Putamen (tissue), 1 donor: Measurements from ENCODE around the gene CITED1.

Source experiments
- DNase-seq: peaks from one replicate; pipeline ENCODE4 v3.0.0-alpha.2; 2016; ENCODE audit warnings: low spot score

The CITED1 gene

DNA sequence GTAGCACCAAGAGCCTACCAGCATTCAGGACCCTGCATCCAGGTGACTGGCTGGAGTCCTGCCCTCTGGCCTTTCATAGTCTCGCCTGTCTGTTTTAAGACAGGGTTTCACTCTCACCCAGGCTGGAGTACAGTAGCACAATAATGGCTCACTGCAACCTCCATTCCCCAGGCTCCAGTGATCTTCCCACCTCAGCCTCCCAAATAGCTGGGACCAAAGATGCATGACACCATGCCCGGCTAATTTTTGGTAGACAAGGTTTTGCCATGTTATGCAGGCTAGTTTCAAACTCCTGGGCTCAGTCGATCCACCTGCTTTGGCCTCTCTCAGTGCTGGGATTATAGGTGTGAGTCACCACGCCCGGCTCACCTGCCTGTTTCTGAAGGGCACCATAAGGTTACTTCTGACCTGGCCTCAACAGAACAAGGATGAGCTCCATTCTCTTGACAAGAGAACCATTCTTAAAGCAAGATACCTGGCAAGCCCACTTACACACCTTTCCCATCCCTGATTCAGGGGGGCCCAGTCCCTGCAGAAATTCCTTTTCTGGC, 35.3 kb downstream of the CITED1 start:
- DNase-seq = no peak

DNA sequence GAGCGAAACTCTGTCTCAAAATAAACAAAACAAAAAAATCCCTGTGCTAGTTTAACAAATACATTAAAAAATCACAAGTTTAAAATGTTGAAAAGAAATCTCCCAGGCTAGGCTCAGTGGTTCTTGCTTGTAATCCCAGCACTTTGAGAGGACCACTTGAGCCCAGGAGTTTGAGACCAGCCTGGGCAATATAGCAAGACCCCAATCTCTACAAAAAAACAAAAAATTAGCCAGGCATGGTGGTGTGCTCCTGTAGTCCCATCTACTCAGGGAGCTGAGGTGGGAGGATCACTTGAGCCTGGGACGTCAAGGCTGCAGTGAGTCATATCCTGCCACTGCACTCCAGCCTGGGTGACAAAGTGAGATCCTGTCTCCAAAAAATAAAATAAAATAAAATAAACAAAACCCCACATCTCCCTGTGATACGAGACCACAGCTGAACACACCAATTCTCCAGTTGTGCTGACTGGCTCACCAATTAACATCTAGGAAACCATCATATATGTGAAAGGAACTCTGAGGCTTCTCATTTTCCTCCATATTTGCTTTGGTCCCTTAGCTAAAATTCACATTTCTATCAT, 36.0 kb downstream of the CITED1 start:
- no peak for DNase-seq

DNA sequence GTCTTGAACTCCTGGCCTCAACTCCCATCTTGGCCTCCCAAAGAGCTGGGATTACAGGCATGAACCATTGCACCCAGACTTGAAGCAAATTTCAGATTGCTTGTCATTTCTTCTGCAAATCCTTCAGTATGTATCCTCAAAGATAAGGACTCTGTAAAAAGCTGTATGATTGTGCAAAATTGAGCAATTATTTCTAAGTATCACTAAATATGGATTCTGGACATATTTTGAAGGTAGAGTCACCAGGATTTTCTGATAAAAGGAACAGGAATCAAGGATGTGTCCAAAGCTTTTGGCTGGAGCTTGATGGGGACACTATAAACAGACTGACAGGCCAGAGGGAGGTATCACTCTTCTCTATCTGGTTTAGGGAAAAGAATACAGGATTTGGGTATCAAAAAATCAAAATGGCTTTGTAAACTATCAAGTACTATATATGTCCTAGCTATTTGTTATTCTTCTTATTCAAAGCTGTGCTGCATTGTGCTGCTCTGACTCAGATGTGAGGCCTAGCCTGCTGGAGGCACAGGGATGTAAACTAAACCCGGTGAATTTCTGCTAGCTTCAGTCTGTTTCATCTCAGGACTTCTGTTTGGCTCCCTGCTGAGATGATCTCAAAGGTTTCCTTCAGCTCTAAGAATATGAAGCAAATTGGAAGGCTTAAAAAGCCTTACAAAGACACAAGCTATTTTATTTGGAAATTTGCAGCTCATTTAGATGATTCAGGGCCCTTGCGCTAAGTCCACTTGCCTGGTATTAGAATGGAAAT, 36.9 kb downstream of the CITED1 start:
- DNase-seq = no peak

DNA sequence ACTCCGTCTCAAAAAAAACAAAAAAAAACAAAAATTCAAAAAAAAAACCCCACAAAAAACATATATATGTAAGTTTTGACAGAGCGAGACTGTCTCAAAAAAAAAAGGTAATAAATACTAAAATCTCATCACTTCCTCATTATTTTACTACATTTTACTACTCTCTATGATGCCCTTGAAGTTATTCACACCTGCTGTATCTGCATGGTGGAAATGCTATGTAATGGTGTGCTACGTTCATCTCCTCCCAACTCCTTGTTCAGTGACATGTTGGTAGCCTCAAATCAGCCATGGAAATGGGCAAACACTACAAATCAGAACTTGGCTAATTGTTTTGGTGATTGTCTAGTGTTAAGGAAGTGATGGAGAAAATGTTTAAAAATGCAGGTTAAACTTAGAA, 40.5 kb downstream of the CITED1 start:
- no peak for DNase-seq

DNA sequence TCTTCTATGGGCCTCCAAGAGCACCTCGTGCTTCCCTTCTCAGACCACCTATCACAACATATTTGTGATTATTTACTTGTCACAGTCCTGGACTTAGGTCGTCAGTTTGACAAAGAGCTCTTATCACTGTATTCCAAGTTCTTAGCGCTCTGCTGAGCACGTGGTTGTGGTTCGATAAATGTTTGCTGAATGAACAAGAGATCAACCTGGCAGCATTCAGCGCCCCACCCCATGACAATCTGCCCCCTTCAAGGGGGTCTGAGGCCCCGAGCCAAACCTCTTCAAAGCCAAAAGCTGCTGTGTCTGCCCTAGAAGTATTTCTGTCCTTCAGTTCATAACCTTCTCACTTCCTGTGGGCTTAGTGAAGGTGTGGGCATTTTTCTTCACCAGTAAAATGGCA, 43.6 kb downstream of the CITED1 start:
- no peak for DNase-seq

DNA sequence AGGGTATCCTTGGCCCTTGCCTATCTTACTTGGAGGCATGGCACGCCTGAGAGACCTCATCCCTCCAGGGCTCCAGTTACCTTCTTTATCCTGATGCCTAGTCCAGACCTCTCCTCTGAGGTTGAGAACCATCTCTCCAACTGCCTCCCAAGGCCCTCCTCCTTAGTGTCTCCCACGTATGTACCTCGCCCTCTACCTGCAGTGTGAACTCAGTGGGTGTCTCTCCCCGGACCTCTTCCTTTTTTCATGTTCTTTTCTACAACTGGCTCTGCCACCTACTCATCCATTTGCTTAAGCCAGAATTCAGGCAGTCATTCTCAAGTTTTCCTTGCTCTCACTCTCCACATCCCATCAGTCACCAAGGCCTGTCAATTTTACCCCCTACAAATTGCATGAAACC, 45.3 kb downstream of the CITED1 start:
- DNase-seq = no peak

DNA sequence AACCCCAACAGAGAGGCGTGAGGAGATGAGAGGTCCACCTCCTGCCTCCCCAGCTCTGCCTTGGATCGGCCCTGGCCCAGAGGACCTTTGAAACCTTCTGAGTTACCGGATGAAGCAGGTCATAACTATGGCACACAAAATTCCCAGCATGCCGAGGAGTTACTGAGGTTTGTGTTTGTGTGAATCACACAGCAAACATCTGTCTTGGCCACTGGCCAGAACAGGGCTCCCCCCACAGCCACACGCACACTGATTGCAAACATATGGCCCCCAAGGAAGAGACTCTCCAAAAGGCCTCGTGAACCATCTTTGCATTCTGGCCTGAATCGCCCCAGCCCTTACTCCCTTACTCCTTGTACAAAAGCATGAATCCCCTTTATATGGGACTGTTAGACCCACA, 47.5 kb downstream of the CITED1 start:
- DNase-seq = no peak

DNA sequence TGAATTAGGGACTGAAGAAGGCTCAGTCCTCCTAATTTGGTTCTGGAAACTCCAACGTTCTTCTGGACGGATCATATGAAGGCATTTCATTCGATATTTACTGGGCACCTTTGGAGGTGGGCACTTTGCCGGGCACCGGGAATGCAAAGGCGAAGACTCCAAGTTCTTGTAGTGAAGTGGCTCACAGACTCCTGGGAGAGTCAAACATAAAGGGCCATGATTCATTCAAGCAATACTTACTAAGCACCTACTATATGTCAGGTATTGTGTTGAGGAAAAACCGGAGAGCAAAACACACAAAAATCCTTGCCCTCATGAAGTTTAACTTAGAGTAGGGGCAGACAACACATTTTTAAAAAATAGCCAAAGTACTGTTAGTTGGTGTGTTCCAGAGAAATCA, 49.9 kb downstream of the CITED1 start:
- no peak for DNase-seq

DNA sequence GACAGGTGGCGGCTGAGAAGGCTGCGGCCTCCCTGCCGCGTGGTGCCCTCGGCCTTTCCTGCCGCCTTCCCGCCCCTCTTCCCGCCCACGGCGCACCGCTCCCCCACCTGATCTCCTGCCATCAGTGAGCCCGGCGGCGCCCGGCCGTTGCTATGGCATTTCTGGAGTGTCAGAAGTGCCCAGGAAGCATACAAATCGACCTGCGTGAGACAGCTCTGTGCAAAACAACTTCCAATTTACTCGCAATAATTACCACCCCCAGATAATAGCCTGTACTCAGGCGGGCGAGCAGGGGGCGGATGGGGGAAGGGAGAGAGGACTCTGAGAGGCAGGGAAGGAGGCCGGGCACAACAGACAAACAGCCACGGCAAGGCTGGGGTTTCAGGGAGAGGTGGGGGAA, 50.3 kb downstream of the CITED1 start:
- DNase-seq = no peak

DNA sequence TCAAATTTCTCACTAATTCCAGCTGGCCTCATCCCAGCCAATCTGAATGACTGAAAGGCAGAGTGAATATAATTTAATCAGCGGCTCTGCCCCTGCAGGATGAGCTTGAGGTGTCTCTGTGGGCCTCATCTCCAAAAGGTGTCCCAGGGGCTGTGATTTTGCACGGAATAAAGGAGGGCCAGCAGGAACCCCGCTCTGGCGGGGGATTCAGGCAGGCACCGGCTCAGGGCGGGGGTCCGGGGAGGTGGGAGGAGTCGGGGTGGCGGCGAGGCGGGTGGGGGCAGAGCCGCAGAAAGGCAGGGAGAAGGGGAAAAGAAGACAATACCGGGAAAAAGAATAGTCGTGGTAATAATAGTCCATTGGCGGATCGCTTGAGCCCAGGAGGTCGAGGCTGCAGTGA, 50.9 kb downstream of the CITED1 start:
- DNase-seq = no peak

DNA sequence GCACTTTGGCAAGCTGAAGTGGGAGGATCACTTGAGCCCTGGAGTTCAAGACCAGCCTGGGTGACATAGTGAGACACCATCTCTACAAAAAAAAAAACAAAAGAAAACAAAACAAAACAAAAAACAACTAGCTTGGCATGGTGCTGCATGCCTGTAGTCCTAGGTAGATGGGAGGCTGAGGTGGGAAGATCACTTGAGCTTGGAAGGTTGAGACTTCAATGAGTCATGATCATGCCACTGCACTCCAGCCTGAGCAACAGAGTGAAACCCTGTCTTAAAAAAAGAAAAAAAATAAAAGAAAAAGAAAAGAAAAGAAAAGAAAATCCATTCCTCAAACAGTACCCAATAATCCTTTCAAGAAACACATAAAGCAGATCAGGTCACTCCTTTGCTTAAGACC, 52.0 kb downstream of the CITED1 start:
- no peak for DNase-seq
